Sigmoid colon (tissue), 7 donors: ENCODE measurements around the gene PPT2. TPM values are rescaled to one million over a fixed set of nuclear protein-coding genes. Genes with fewer than 3 reads are reported as not detected.

ENCODE experiments used
- DNase-seq: peaks from one replicate; pipeline ENCODE4 v3.0.0-alpha.2; 2019
- H3K27ac ChIP-seq, 4 donors: fragments of 200-600 bp; sonication (generic); one replicate each; pipeline ENCODE4 v1.5.1; 2016 to 2019; ENCODE audit warnings: mild to moderate bottlenecking in 1 of 4
- H3K27me3 ChIP-seq, 3 donors: fragments of 200-600 bp; sonication (generic); one replicate each; pipeline ENCODE4 v1.5.1; 2019; ENCODE audit warnings: mild to moderate bottlenecking in 1 of 3
- H3K36me3 ChIP-seq, 4 donors: fragments of 200-600 bp; sonication (generic); one replicate each; pipeline ENCODE4 v1.5.1; 2016 to 2019
- H3K4me1 ChIP-seq, 4 donors: fragments of 200-600 bp; sonication (generic); one replicate each; pipeline ENCODE4 v1.5.1; 2017 to 2019
- H3K4me3 ChIP-seq, 4 donors: fragments of 200-600 bp; sonication (generic); one replicate each; pipeline ENCODE4 v1.5.1; 2017 to 2019; ENCODE audit warnings: mild to moderate bottlenecking in 2 of 4, moderate library complexity in 1 of 4
- H3K9me3 ChIP-seq, 4 donors: fragments of 200-600 bp in 3 of 4; sonication (generic) in 3 of 4; one replicate each; pipeline versions ENCODE4 v1.5.1 to v1.6.1; 2013 to 2019
- EP300 ChIP-seq, 4 donors: sonication (generic); formaldehyde crosslinking; IDR thresholded peaks; one replicate each; pipeline ENCODE4 v1.6.1; 2017; ENCODE audit warnings: antibody characterized with exemption in 4 of 4
- POLR2A ChIP-seq, 2 donors: fragments of 450-650 bp; IDR thresholded peaks; one replicate each; pipeline ENCODE4 v1.6.1; 2016; ENCODE audit warnings: antibody characterized with exemption in 2 of 2, mild to moderate bottlenecking in 2 of 2, moderate library complexity in 2 of 2
- POLR2AphosphoS5 ChIP-seq, 4 donors: sonication (generic); formaldehyde crosslinking; IDR thresholded peaks; one replicate each; pipeline ENCODE4 v1.6.1; 2017; ENCODE audit warnings: antibody characterized with exemption in 4 of 4
- WGBS, 2 donors: extraction: QIAGEN DNeasy Blood & Tissue Kit; methylation state at CpG; one replicate each; pipeline ENCODE4 v1.1.7; 2013; 5-methylcytosine and 5-hydroxymethylcytosine counted together
- intact Hi-C: fragments of 100-400 bp; cut with DNase I; formaldehyde crosslinking; loops from one replicate; pipeline ENCODE4 v1.15.1; 2023
- polyA plus RNA-seq, 3 donors: library from polyadenylated mRNA; stranded (reverse); fragments of 200-250 nt; gene quantifications; one replicate each; pipeline ENCODE4 v1.2.3, GENCODE V29; 2013
- total RNA-seq, 4 donors: library from RNA; depleted of rRNA; stranded (reverse); fragments of >200 nt; gene quantifications; one replicate each; pipeline ENCODE4 v1.1.0, GENCODE V29; 2016
- TF ChIP-seq, protein P1 (sequence below), 4 experiments: fragments of 450-650 bp in 3 of 4; fragments of 200-600 bp in 1 of 4; IDR thresholded peaks; one replicate each; pipeline ENCODE4 v1.5.1; 2016 to 2019; ENCODE audit warnings: antibody characterized with exemption in 4 of 4, mild to moderate bottlenecking in 3 of 4, moderate library complexity in 2 of 4
- donor health status: healthy with polysubstance abuse.
- donor health status: Bipolar disorder and iron deficiency.
- donor health status: healthy.

PPT2 gene
- total and polyA plus RNA-seq, 7 donors = 3.0 to 126 (median 15.5) TPM

DNA sequence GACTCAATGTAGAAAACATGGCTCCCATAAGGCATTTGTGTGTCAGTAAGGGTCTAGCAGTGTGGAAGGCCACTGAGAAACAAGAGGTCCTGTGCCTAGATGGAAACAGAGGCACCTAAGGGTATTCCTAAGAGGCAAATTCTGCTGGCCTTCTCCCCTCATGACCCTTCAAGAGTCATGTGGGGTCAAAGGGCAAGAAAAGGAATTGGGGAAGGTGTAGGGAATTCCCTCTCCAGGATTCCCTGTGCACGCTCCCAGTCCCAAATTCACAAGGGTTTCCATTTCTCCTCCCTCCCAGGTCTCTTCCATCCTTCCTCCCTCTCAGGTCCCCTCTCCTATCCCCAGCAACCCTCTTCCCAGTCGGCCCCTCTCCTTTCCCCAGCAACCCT lies 21.4 kb downstream of the PPT2 start:
- Histone ChIP-seq H3K36me3 (peaks cover 0 to 20% (median 13%) of the 10 kb centered on the region in 4 donors), H3K9me3 (no peaks in the 10 kb centered on the region), H3K27me3 (no peaks in the 10 kb centered on the region), H3K4me1 (peaks cover 0 to 57% (median 44%) of the 10 kb centered on the region in 4 donors), H3K4me3 (peak overlapping the region; percentile 85 to 97 (median 92)), H3K27ac (peak overlapping the region; percentile 88 to 96 (median 94))
- no peak for DNase-seq
- TF ChIP-seq, protein P1, sequence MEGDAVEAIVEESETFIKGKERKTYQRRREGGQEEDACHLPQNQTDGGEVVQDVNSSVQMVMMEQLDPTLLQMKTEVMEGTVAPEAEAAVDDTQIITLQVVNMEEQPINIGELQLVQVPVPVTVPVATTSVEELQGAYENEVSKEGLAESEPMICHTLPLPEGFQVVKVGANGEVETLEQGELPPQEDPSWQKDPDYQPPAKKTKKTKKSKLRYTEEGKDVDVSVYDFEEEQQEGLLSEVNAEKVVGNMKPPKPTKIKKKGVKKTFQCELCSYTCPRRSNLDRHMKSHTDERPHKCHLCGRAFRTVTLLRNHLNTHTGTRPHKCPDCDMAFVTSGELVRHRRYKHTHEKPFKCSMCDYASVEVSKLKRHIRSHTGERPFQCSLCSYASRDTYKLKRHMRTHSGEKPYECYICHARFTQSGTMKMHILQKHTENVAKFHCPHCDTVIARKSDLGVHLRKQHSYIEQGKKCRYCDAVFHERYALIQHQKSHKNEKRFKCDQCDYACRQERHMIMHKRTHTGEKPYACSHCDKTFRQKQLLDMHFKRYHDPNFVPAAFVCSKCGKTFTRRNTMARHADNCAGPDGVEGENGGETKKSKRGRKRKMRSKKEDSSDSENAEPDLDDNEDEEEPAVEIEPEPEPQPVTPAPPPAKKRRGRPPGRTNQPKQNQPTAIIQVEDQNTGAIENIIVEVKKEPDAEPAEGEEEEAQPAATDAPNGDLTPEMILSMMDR (IDR thresholded peaks at IDR 0.05) = no peak
- TF ChIP-seq EP300 (IDR thresholded peaks at IDR 0.05) = no peak
- no peak for TF ChIP-seq POLR2AphosphoS5 (IDR thresholded peaks at IDR 0.05)
- no peak for TF ChIP-seq POLR2A (IDR thresholded peaks at IDR 0.05)
- intact Hi-C loops = loop anchor here (5.0 to 10.0 kb wide), 2 partner anchors 351 to 508 kb away; partner anchors contain the start of genes CSNK2B, HSPA1B and LY6G5B
- WGBS, 2 donors = 8 to 25% methylated on average over 2 of the region's 2 CpGs

GRCh38 chr6:32175711-32176475 lies 22.0 kb downstream of the PPT2 start, which contains the start of gene AGPAT1:
Gene AGPAT1, minus strand, starts transcription at chr6:32176084. Its CDS starts 4,588 bp downstream, at chr6:32171496.
- TF ChIP-seq POLR2A (IDR thresholded peaks at IDR 0.05) (peak; percentile 78), EP300 (IDR thresholded peaks at IDR 0.05) (no peak), POLR2AphosphoS5 (IDR thresholded peaks at IDR 0.05) (peak; percentile 89 to 93 (median 91))
- TF ChIP-seq, protein P1 (IDR thresholded peaks at IDR 0.05) = no peak
- WGBS, 2 donors = 1% methylated on average over 27 of the region's 27 CpGs
- Histone ChIP-seq H3K4me1 (peaks cover 0 to 61% (median 44%) of the 10 kb centered on the region in 4 donors), H3K36me3 (peaks cover 3 to 20% (median 11%) of the 10 kb centered on the region in 4 donors), H3K9me3 (no peaks in the 10 kb centered on the region), H3K27ac (peak within 1 kb of the TSS; percentile 88 to 96 (median 94)), H3K27me3 (no peaks in the 10 kb centered on the region), H3K4me3 (peak within 1 kb of the TSS; percentile 85 to 97 (median 92))
- DNase-seq = peak; percentile 99
- intact Hi-C loops = loop anchor here (1.0 to 10.0 kb wide), 3 partner anchors 22 to 509 kb away; partner anchors contain the start of genes CSNK2B, HSPA1B, LY6G5B and PPT2

DNA sequence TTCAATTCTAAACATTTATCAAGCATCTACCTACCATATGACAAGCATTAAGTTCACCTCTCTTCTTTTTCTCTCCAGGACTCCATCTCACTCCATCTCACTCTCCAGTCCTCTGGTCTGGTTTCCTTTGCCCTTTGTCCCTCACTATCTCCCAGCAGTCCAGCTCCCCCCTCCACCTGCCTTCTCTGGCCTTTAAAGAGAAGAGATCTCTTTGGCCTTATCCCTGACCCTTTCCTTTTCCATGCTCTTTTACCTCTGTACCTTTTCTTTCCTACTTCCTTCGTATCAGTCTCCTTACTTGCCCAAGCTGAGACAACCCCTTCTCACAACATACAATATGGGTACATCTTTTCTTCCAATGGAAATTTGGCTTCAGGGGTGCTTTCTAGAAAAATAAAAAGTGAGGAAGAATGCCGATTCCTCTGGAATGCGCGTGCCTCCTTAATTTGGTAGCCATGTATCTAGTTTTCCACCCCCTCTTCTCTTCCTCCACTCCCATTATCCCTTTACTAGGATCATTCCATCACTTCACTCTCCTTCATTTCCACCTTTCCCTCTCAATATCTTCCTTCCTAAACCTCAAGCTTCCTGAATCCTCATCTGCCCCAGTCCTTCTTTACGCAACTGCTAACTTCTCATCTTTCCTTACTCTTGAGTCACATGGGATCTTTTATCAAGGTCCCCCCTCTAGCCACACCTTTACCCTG lies 22.7 kb downstream of the PPT2 start:
- intact Hi-C loops = loop anchor here (1.0 to 10.0 kb wide), 3 partner anchors 22 to 509 kb away; partner anchors contain the start of genes CSNK2B, HSPA1B, LY6G5B and PPT2
- H3K4me3 ChIP-seq = peak overlapping the region; percentile 85 to 97 (median 92)
- no peak for DNase-seq
- H3K4me1 ChIP-seq = peaks cover 0 to 68% (median 45%) of the 10 kb centered on the region in 4 donors
- H3K27ac ChIP-seq = peak overlapping the region; percentile 88 to 96 (median 94)
- no peaks in the 10 kb centered on the region for H3K27me3 ChIP-seq
- peaks cover 8 to 22% (median 13%) of the 10 kb centered on the region in 4 donors for H3K36me3 ChIP-seq
- no peaks in the 10 kb centered on the region for H3K9me3 ChIP-seq
- TF ChIP-seq POLR2AphosphoS5 (IDR thresholded peaks at IDR 0.05) (peak in 1 of 4 donors; percentile 21), EP300 (IDR thresholded peaks at IDR 0.05) (no peak), POLR2A (IDR thresholded peaks at IDR 0.05) (no peak)
- TF ChIP-seq, protein P1 (IDR thresholded peaks at IDR 0.05) = no peak
- 24 to 45% methylated on average over 5 of the region's 5 CpGs for WGBS, 2 donors

DNA sequence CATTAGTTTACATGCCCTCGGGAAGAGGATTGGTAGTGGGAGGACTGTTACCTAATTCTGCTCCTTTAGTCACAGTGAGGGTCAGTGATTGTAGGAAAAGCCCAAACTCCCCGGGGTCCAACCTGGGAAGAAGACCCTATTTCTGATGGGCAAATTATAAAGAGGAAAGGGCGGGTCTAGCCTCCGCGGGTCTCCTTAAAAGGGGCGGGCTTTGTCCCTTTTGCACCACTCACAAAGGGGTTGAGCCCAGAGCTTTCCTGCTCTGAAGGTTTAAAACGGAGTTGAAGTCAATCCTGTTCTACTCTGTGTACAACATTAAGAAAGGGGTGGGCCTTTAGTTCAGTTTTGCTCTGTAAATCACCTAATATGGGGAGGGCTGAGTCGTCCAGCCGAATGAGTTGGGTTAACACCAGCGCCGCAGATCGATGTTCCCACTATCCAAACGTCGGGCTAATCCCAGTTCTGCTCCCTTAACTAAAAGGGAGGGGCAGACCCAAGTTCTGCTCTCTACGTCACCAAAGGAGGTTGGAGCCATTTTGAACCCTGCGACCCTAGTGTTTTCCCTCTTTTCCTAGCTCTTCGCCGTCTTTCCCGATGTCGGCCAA lies 23.3 kb downstream of the PPT2 start:
- Histone ChIP-seq H3K36me3 (peaks cover 8 to 29% (median 13%) of the 10 kb centered on the region in 4 donors), H3K4me1 (peaks cover 0 to 74% (median 50%) of the 10 kb centered on the region in 4 donors), H3K27me3 (no peaks in the 10 kb centered on the region), H3K9me3 (no peaks in the 10 kb centered on the region), H3K27ac (peak overlapping the region; percentile 88 to 96 (median 94)), H3K4me3 (peak overlapping the region; percentile 85 to 97 (median 92))
- 1 to 2% methylated on average over 20 of the region's 20 CpGs for WGBS, 2 donors
- peak; percentile 85 for DNase-seq
- TF ChIP-seq, protein P1 (IDR thresholded peaks at IDR 0.05) = no peak
- TF ChIP-seq EP300 (IDR thresholded peaks at IDR 0.05) = no peak
- peak; percentile 65 to 74 (median 70) for TF ChIP-seq POLR2AphosphoS5 (IDR thresholded peaks at IDR 0.05)
- peak; percentile 47 to 55 for TF ChIP-seq POLR2A (IDR thresholded peaks at IDR 0.05)
- intact Hi-C loops = loop anchor here (5.0 to 10.0 kb wide), 2 partner anchors 352 to 510 kb away; partner anchors contain the start of genes CSNK2B, HSPA1B and LY6G5B
